ENCODE measurements around the gene CDH22. TPM values are rescaled to one million over a fixed set of nuclear protein-coding genes. Genes with fewer than 3 reads are reported as not detected.

CDH22 gene
- not detected in 2 replicates for total RNA-seq (2014; rRNA removed; shearing (Covaris generic))
- not detected in 2 replicates for polyA plus RNA-seq (2015; cell fraction: cytosol; rRNA removed)
- polyA plus RNA-seq (2015; cell fraction: nucleus; rRNA removed): not detected in 2 replicates

GRCh38 chr20:46308258-46309157, at the start of gene CDH22:
TSS of gene CDH22 (minus strand) at chr20:46308498. CDS start at chr20:46251294, 57,204 bp downstream.
- peak; percentile 7 for DNase-seq (ENCODE audit: low read depth)

DNA sequence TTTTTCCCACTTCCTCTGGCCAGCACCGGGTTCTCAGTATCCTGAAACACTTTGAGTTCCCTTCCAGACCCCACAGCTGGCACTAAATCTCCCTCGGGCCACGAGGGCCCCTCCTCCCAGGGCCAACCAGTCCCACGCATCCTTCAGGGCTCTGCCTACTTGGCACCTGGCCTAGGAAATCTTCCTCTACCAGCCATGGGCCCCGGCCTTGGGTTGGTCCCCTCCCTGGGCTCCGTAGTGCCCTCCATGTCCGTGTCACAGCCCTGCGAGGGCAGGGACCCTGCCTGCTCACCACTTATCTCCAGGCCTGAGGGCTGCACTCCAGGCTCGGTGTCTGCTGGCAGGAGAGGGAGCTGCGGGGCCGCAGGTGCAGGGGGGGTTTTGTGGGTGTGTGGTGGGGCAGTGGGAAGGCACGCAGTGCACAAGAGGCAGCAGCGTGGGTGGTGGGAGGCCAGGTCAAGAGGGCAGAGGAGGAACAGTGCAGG, 48.8 kb upstream of the CDH22 start:
- DNase-seq (ENCODE audit: low read depth): no peak

GRCh38 chr20:46356195-46357029, 48.1 kb upstream of the CDH22 start:
- DNase-seq (ENCODE audit: low read depth): no peak

GRCh38 chr20:46355778-46356177, 47.5 kb upstream of the CDH22 start:
- DNase-seq (ENCODE audit: low read depth): no peak

DNA sequence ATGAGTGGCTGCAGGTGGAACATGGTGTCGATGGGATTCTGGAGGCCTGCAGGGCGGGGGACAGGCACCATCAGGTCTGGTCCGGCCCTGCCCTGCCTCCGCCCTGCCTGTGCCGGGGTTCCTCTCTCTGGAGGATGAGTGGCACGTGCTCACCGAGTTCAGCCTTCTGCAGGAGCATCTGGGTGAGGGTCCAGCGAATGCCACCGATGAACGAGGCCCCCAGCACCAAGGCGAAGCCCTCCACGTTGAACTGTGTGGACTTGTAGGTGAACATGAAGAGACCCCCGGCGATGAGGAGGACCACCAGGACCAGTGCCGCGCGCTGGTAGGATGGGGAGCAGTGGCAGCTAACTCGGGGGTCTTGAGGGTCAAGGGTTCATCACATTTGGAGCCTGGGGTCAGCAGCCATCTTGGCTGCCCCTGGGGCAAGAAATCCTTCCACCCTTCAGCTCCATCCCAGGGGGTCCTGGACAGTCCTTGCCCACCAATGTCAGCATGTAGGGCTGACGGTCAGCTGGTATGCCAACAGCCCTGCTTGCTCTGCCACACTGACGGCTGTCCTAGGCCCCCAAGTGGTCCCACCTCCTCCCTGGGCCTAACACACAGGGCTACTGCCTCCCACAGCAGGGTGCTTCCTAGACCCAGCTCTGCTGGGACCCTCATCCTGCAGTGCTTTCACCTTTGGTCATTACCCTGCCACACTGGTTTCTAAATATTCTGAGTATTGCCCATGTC, 46.8 kb upstream of the CDH22 start:
- no peak for DNase-seq (ENCODE audit: low read depth)

- no peak for DNase-seq (ENCODE audit: low read depth)
Observed at GRCh38 chr20:46354207-46354555, 45.9 kb upstream of the CDH22 start.

DNA sequence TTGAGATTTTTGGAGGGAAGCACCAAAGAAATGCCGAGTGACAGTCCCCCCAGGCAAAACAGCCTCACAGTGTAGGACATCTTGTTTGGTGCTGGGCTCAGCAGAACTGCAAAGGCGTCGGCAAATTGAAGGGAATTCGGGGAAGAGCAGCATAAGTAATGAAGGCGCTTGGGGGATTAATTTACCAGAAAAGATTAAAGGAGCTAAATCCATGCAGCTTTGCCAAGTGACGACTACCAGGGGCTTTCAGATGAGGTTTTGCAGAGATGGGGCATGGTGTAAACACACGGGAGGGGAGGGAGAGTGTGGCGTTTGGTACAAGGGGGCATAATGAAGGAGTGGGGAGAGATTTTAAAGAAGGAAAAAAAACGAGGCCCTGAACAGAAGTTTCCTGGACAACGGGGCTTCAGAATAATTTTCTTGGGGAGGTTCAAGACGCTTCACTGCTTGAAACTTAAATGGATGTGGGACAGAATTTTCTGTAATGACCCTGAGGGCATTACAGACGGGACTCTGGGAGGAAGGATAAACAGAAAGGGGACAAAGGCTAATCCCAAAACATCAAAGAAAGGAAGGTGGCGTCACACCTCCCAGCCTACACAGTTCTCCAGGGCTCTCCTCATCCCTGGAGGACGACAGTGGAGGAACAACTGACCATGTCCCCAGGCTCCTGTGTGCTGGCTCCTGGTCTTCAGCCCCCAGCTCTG, 45.4 kb upstream of the CDH22 start:
- no peak for DNase-seq (ENCODE audit: low read depth)

DNA sequence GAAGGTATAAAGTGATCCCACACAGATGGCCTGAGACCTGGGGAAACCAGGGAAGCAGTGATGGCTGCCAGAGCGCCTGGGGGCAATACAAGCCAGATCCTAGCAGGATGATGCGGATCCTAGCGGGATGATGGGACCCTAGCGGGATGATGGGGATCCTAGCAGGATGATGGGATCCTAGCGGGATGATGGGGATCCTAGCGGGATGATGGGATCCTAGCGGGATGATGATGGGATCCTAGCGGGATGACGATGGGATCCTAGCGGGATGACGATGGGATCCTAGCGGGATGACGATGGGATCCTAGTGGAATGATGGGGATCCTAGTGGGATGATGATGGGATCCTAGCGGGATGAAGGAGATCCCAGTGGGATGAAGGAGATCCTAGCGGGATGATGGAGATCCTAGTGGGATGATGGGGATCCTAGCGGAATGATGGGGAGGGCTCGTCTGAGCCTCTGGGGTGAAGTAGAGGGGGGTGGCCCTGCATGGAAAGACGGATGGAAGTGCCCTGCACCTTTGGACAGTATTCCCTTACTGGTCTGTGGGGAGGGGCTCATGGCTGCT, 44.2 kb upstream of the CDH22 start:
- no peak for DNase-seq (ENCODE audit: low read depth)

- DNase-seq (ENCODE audit: low read depth): no peak
Observed at GRCh38 chr20:46351357-46352058, 43.2 kb upstream of the CDH22 start.

DNA sequence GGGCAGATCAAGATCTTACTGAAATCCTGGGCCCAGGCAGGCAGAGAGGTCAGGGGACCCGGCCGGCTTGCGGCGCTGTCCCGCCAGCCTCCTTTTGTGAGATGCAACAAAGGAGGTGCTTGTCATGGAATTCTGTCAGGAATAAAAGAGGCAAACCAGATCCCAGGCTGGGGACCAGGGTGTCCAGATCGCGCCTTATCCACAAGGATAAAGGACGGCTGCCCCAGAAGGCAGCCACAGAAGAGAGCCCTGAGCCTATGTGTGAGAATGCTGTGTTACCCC, 42.6 kb upstream of the CDH22 start:
- DNase-seq (ENCODE audit: low read depth): no peak

DNA sequence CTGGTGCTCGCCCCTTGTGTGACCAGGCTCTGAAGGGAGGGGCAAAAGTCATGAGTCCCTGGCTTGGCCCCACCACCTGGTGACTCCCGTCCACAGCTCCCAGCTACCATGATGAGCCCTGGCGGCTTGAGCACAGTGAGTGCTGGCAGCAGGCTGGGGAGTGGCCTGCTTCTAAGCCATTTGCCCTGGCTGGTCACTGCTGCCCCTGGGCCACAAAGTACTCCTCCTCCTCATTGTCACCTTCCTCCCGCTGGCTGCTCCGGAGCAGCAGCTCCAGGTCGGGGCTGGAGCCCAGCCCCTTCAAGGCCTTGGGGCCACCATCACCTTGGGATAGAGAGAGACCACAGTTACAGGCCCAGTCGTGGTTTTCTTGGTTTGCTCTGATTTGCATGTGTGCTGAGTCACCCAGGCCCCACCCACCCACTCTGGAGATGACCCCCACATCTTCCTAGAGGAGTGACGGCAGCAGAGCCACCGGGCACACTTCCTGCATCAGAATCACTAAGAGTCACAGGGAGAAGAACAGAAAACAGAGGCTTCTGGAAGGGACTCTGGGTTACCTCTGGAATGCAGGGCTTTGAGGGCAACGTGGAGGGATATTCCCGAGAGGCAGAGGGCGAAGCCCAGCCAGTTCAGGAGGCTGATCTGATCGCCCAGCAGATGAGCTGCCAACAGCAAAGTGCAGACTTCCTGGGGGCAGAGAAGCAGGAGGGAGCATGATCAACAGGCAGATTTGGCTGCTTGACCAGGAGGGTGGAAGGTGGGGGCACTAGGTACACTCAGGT, 42.1 kb upstream of the CDH22 start:
- DNase-seq (ENCODE audit: low read depth): peak; percentile 81

DNA sequence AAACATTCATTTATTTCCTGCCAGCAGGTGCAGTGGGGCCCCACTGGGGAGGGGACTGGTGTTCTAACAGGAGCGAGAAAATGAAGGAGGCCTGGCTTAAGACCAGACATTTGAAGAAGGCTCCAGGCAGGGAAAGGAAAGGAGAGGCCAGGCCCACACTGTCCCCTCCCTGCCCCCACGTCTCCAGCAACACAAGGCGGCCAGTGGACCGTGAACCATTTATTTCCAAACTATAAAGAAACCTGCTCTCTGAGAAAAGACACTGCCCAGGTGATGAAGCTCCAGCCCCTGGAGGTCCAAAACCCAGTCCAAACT, 41.4 kb upstream of the CDH22 start:
- no peak for DNase-seq (ENCODE audit: low read depth)

DNA sequence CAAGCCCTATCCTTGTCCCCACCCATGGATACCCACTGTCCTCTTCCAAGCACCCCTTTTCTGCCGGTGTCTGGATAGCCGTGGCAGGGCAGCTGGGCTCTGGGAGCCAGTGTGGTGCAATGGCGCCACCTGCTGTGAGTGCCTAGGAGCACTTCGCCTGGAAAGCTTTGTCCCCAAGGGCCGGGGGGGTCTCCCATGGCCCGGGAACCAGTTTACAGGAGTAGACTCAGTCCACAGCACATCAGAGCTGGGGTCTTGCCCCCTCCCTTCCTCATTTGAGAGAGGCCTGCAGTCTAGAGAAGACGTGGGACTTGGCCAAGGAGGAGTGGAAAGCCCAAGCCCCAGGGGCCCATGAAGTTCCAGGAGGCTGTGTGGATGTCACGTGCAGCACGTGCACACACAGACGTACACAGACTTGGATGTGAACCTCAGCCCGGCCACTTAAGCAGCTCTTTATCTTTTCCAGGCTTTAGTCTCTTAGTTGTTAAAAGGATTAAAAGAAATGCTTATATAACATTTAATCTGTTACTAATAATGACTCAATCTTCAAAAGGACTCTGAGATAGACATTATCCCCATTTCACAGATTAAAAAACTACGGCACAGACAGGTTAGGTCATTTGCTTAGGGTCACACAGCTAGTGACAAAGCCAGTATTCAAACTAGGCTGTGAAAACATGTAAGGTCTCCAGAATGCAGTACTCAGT, 40.9 kb upstream of the CDH22 start:
- DNase-seq (ENCODE audit: low read depth): no peak

- no peak for DNase-seq (ENCODE audit: low read depth)
Observed at GRCh38 chr20:46347841-46348803, 39.8 kb upstream of the CDH22 start.

GRCh38 chr20:46346770-46347169, 38.5 kb upstream of the CDH22 start:
- DNase-seq (ENCODE audit: low read depth): no peak

DNA sequence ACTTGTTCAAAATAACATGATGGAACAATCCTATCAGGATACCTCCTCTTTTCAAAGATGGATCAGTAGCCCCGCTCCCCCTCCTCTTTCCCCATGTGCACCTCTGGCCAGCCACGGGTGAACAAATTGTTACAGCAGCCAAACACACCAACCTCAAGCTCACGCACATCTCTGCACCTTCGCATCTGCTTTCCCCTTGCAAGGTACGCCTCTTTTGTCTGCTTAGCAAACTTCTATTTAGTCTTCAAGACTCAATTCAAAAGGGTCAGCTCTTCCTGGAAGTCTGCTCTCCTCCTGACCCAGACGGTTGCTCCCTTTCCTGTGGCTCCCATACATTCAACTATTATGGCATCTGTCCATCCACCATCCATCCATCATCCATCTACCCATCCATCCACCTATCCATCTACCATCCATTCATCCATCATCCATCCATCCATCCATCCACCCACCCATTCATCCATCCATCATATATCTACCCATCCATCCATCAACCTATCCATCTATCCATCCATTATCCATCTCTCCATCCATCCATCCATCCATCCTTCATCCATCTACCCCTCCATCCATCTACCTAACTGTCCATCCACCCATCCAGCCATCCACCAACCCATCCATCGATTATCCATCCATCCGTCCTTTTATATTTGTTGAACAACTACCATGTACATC, 36.3 kb upstream of the CDH22 start:
- DNase-seq (ENCODE audit: low read depth): no peak

DNA sequence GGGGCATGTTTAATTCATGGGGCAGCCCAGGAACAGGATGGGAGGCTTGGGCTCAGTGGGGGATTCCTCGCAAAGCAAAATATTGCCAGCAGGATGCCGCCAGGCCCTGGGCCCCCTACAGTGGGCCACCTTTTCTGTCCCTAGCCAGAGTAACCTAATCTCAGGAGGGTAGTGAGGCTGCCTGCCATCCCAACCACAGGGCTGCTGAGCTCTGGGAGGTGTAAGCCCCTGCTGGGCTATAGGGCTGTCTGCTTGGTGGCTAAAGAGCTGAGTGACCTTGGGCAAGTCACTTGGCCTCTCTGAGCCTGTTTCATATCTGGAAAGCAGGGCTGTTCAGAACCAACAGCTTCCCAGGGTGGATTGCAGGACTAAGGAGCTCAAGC, 35.7 kb upstream of the CDH22 start:
- no peak for DNase-seq (ENCODE audit: low read depth)

Measured in HT1080 (cell line).